SK-N-SH (cell line): ENCODE data around the gene PTPDC1. TPM values are rescaled to one million over a fixed set of nuclear protein-coding genes. Genes with fewer than 3 reads are reported as not detected.

ENCODE experiments used
- CTCF ChIA-PET: fragments of 300-600, 350-600 bp; formaldehyde crosslinking; extraction: SDS; loops from one replicate; lab custom pipeline; 2021; lab: Yijun Ruan, JAX
- POLR2A ChIA-PET: fragments of 350-600 bp; sonication (Branson Sonifier 250); formaldehyde crosslinking; extraction: SDS; loops from one replicate; lab custom pipeline; 2020; ENCODE audit warnings: antibody characterized with exemption, inconsistent platforms; lab: Yijun Ruan, JAX
- DNase-seq: peaks from one replicate; pipeline ENCODE4 v3.0.0; 2012
- H2AFZ ChIP-seq: fragments of 200-600 bp; sonication (generic); 2 replicates; pipeline ENCODE4 v1.8.1; 2016; ENCODE audit warnings: antibody characterized with exemption, mild to moderate bottlenecking, low read depth
- H3F3A ChIP-seq: fragments of 200-600 bp; sonication (generic); replicated peaks from 2 replicates; pipeline ENCODE3; 2016; ENCODE audit warnings: antibody characterized with exemption, mild to moderate bottlenecking; ENCODE audit not compliant: insufficient read depth
- H3K27ac ChIP-seq, 2 experiments: fragments of 200-500 bp in 1 of 2; fragments of 200-600 bp in 1 of 2; sonication (Bioruptor generic) in 1 of 2; sonication (generic), shearing (Covaris generic) in 1 of 2; 2 replicates each; pipeline versions ENCODE4 v1.5.1 to v1.6.1; 2014 to 2016; ENCODE audit warnings: low read depth in 2 of 2, inconsistent platforms in 1 of 2, low read length in 1 of 2, mild to moderate bottlenecking in 1 of 2, mixed read lengths in 1 of 2
- H3K27me3 ChIP-seq: fragments of 200-600 bp; sonication (generic), shearing (Covaris generic); 2 replicates; pipeline ENCODE4 v1.6.1; 2016; ENCODE audit warnings: mixed run types; ENCODE audit not compliant: insufficient read depth
- H3K36me3 ChIP-seq, 2 experiments: fragments of 200-500 bp in 1 of 2; fragments of 200-600 bp in 1 of 2; sonication (Bioruptor generic) in 1 of 2; sonication (generic) in 1 of 2; replicated peaks in 1 of 2; 2 replicates each; pipeline versions ENCODE3 to v1.5.1; 2014 to 2016; ENCODE audit warnings: low read length in 1 of 2, mild to moderate bottlenecking in 1 of 2; ENCODE audit not compliant: insufficient read depth in 2 of 2, control insufficient read depth in 1 of 2
- H3K4me1 ChIP-seq, 2 experiments: fragments of 200-500 bp in 1 of 2; fragments of 200-600 bp in 1 of 2; sonication (Bioruptor generic) in 1 of 2; sonication (generic), shearing (Covaris generic) in 1 of 2; 2 replicates each; pipeline versions ENCODE4 v1.5.1 to v1.6.1; 2014 to 2016; ENCODE audit warnings: low read depth in 1 of 2, low read length in 1 of 2, mixed run types in 1 of 2; ENCODE audit not compliant: insufficient read depth in 2 of 2, control insufficient read depth in 1 of 2
- H3K4me2 ChIP-seq: fragments of 200-600 bp; sonication (generic), shearing (Covaris generic); 2 replicates; pipeline ENCODE4 v1.6.1; 2017; ENCODE audit warnings: mixed run types
- H3K4me3 ChIP-seq, 2 experiments: fragments of 200-500 bp in 1 of 2; fragments of 200-600 bp in 1 of 2; sonication (Bioruptor generic) in 1 of 2; sonication (generic), shearing (Covaris generic) in 1 of 2; 2 replicates each; pipeline versions ENCODE4 v1.5.1 to v1.8.1; 2014 to 2016; ENCODE audit warnings: low read depth in 2 of 2, inconsistent platforms in 1 of 2, low read length in 1 of 2, mild to moderate bottlenecking in 1 of 2, mixed read lengths in 1 of 2, moderate library complexity in 1 of 2
- H3K79me2 ChIP-seq: fragments of 200-600 bp; sonication (generic); 2 replicates; pipeline ENCODE4 v1.8.1; 2017; ENCODE audit warnings: mild to moderate bottlenecking; ENCODE audit not compliant: insufficient read depth
- H3K9ac ChIP-seq: fragments of 200-600 bp; sonication (generic); 2 replicates; pipeline ENCODE4 v1.6.1; 2017; ENCODE audit warnings: mixed run types
- H3K9me2 ChIP-seq: fragments of 200-600 bp; sonication (generic); 2 replicates; pipeline ENCODE4 v1.6.1; 2017; ENCODE audit warnings: mixed run types
- H3K9me3 ChIP-seq: fragments of 200-600 bp; sonication (generic); 2 replicates; pipeline ENCODE4 v1.6.1; 2017; ENCODE audit warnings: mixed run types, mild to moderate bottlenecking, moderate library complexity
- H4K20me1 ChIP-seq: fragments of 200-600 bp; sonication (generic); 2 replicates; pipeline ENCODE4 v1.6.1; 2017; ENCODE audit warnings: mild to moderate bottlenecking, mixed run types; ENCODE audit not compliant: insufficient read depth
- ELF1 ChIP-seq: IDR thresholded peaks from 2 replicates; pipeline ENCODE4 v1.4.0; 2012
- EZH2phosphoT487 ChIP-seq: fragments of 200-600 bp; sonication (generic); IDR thresholded peaks from 2 replicates; pipeline ENCODE4 v1.6.1; 2017; ENCODE audit warnings: low read depth, mixed run types, mild to moderate bottlenecking, antibody characterized with exemption, moderate library complexity, borderline replicate concordance
- FOSL2 ChIP-seq: IDR thresholded peaks from 2 replicates; pipeline ENCODE4 v1.4.0; 2012; ENCODE audit warnings: low read depth, mild to moderate bottlenecking, moderate library complexity, borderline replicate concordance
- FOXJ3 ChIP-seq: sonication (generic); formaldehyde crosslinking; IDR thresholded peaks from 2 replicates; pipeline ENCODE4 v1.5.1; 2020; ENCODE audit warnings: mild to moderate bottlenecking, missing genetic modification reagents
- GABPA ChIP-seq: IDR thresholded peaks from 2 replicates; pipeline ENCODE4 v1.4.0; 2012; ENCODE audit warnings: low read depth, mild to moderate bottlenecking
- JUND ChIP-seq: IDR thresholded peaks from 2 replicates; pipeline ENCODE4 v1.4.0; 2012
- MEF2A ChIP-seq: IDR thresholded peaks from 2 replicates; pipeline ENCODE4 v1.4.0; 2012; ENCODE audit warnings: low read depth, borderline replicate concordance
- MXI1 ChIP-seq: IDR thresholded peaks from 2 replicates; pipeline ENCODE4 v1.6.1; 2012; ENCODE audit warnings: mild to moderate bottlenecking, low read depth, low read length, improper control_type of control experiment
- NFIC ChIP-seq: IDR thresholded peaks from 2 replicates; pipeline ENCODE4 v1.4.0; 2012; ENCODE audit warnings: borderline replicate concordance
- PBX3 ChIP-seq: IDR thresholded peaks from 2 replicates; pipeline ENCODE4; 2012
- POLR2AphosphoS5 ChIP-seq: IDR thresholded peaks from 2 replicates; pipeline ENCODE4 v1.6.1; 2012; ENCODE audit warnings: low read depth, low read length
- RXRA ChIP-seq: IDR thresholded peaks from 2 replicates; pipeline ENCODE4 v1.4.0; 2012; ENCODE audit warnings: low read depth, mild to moderate bottlenecking, borderline replicate concordance
- SIN3A ChIP-seq: IDR thresholded peaks from 2 replicates; pipeline ENCODE4 v1.6.1; 2012; ENCODE audit warnings: low read depth, mild to moderate bottlenecking, low read length, moderate library complexity, borderline replicate concordance
- TCF12 ChIP-seq: IDR thresholded peaks from 2 replicates; pipeline ENCODE4 v1.4.0; 2012
- TEAD4 ChIP-seq: IDR thresholded peaks from 2 replicates; pipeline ENCODE4 v1.4.0; 2012; ENCODE audit warnings: mild to moderate bottlenecking, borderline replicate concordance; ENCODE audit not compliant: insufficient read depth
- USF2 ChIP-seq: fragments of 150-350 bp; IDR thresholded peaks from 2 replicates; pipeline ENCODE4 v1.6.1; 2017; ENCODE audit warnings: antibody characterized with exemption, low read length, low read depth, borderline replicate concordance
- YY1 ChIP-seq: IDR thresholded peaks from 2 replicates; pipeline ENCODE4 v1.4.0; 2012; ENCODE audit warnings: low read depth, mild to moderate bottlenecking
- ZBTB33 ChIP-seq: IDR thresholded peaks from 2 replicates; pipeline ENCODE4 v1.4.0; 2012; ENCODE audit warnings: low read depth, borderline replicate concordance
- WGBS: methylation state at CpG from one replicate; pipeline ENCODE4 v1.1.6; 2017; ENCODE audit warnings: low lambda C conversion rate; 5-methylcytosine and 5-hydroxymethylcytosine counted together
- polyA plus RNA-seq, 3 experiments: library from polyadenylated mRNA; depleted of rRNA; stranded (reverse); fragments of >200 nt; gene quantifications; 2 replicates each; pipeline ENCODE4 v1.2.3, GENCODE V29; 2012

Gene PTPDC1
- polyA plus RNA-seq (2012; rRNA removed): 3.7 and 4.9 TPM in 2 replicates
- polyA plus RNA-seq (2012; cell fraction: cytosol; rRNA removed): 3.2 TPM in 2 replicates
- polyA plus RNA-seq (2012; cell fraction: nucleus; rRNA removed): 10.1 and 13.7 TPM in 2 replicates

- H2AFZ ChIP-seq: no peak within 1 kb of the TSS
- CTCF ChIA-PET: interaction anchor here (0.9 to 2.2 kb wide), 5 partner anchors 9 to 129 kb away, joined by 3 to 7 read pairs (median 5); no protein-coding TSS in a partner anchor
- H3K36me3 ChIP-seq: no peaks in the 10 kb centered on the region
- H3K4me2 ChIP-seq: 0 out of 2 replicates have a peak within 1 kb of the TSS, but pooled peaks have one; percentile 10
- H4K20me1 ChIP-seq: no peaks in the 10 kb centered on the region
- H3K4me3 ChIP-seq: no peak within 1 kb of the TSS
- peaks cover 31% of the 10 kb centered on the region for H3F3A ChIP-seq
- H3K27ac ChIP-seq: peak within 1 kb of the TSS in 1 of 2 experiments; percentile 71; a peak in 2 of 4 replicates
- H3K27me3 ChIP-seq: no peaks in the 10 kb centered on the region
- no peaks in the 10 kb centered on the region for H3K79me2 ChIP-seq
- POLR2A ChIA-PET: no interaction called here
- H3K9ac ChIP-seq: no peak within 1 kb of the TSS
- DNase-seq: peak; percentile 65
- peaks cover 19 to 21% of the 10 kb centered on the region in 2 experiments; a peak in 3 of 4 replicates for H3K4me1 ChIP-seq
- H3K9me3 ChIP-seq: no peaks in the 10 kb centered on the region
- no peaks in the 10 kb centered on the region for H3K9me2 ChIP-seq
- TF ChIP-seq FOXJ3 (CRISPR knock-in tag) (no peak), GABPA (no peak), ZBTB33 (no peak), MEF2A (no peak)
- WGBS: 91% methylated on average over 7 of the region's 14 CpGs
Observed at GRCh38 chr9:94084314-94084713, at the start of gene PTPDC1. TSS of gene PTPDC1 (plus strand) at chr9:94084464. CDS start at chr9:94084531, 67 bp downstream.

DNA sequence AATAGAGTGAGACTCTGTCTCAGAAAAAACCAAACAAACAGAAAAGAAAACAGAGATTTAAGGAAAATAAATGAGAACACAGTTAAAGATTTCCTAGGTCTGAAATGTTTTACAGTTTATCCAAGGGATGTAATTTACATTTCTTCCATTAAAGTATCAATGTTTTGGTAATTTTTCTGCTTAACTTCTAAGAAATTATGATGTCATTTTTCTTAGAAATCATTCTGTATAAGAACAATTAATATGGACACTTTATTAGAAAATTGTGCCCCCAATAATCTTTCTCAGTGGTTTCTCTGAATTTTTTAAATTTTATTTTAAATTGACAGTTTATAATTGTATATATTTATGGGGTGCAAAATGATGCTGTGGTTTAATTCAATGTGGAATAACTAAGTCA, 49.8 kb upstream of the PTPDC1 start:
- CTCF ChIA-PET: no interaction called here
- DNase-seq: no peak
- Histone ChIP-seq H2AFZ (no peak overlapping the region), H3K36me3 (no peaks in the 10 kb centered on the region), H3K9me2 (no peaks in the 10 kb centered on the region), H3K4me2 (no peak overlapping the region), H3K9ac (no peak overlapping the region), H4K20me1 (no peaks in the 10 kb centered on the region), H3F3A (no peaks in the 10 kb centered on the region), H3K79me2 (peaks cover 40% of the 10 kb centered on the region; the same call in 1 of the 2 replicates), H3K9me3 (no peaks in the 10 kb centered on the region), H3K4me1 (peaks cover 0 to 4% of the 10 kb centered on the region in 2 experiments; a peak in 1 of 4 replicates), H3K4me3 (no peak overlapping the region), H3K27me3 (no peaks in the 10 kb centered on the region), H3K27ac (no peak overlapping the region)
- POLR2A ChIA-PET: no interaction called here
- TF ChIP-seq NFIC: no peak
- TF ChIP-seq TEAD4: no peak
- no peak for TF ChIP-seq EZH2phosphoT487
- TF ChIP-seq YY1: no peak
- no peak for TF ChIP-seq ELF1
- TF ChIP-seq ZBTB33: no peak
- TF ChIP-seq TCF12: no peak
- TF ChIP-seq PBX3: no peak
- TF ChIP-seq GABPA: no peak
- TF ChIP-seq JUND: no peak
- no peak for TF ChIP-seq RXRA
- no peak for TF ChIP-seq FOXJ3 (CRISPR knock-in tag)
- TF ChIP-seq FOSL2: no peak
- no peak for TF ChIP-seq USF2
- TF ChIP-seq SIN3A: no peak
- no peak for TF ChIP-seq POLR2AphosphoS5
- no peak for TF ChIP-seq MXI1
